RCC 7860 (cell line): Measurements from ENCODE around the gene ARRDC3.
"Not testable (repeated sequence)": the region's sequence is repeated elsewhere in the genome, so short reads cannot be mapped to it uniquely, and the experiment has no call there.

Source experiments
- DNase-seq: peaks from one replicate; pipeline ENCODE4 v3.0.0-alpha.2; 2015; ENCODE audit warnings: low spot score
- FAIRE-seq: peaks from 2 replicates; lab custom pipeline; 2012; peaks lifted over from hg19 to GRCh38; lab: Jason Lieb, UNC

ARRDC3 gene

DNA sequence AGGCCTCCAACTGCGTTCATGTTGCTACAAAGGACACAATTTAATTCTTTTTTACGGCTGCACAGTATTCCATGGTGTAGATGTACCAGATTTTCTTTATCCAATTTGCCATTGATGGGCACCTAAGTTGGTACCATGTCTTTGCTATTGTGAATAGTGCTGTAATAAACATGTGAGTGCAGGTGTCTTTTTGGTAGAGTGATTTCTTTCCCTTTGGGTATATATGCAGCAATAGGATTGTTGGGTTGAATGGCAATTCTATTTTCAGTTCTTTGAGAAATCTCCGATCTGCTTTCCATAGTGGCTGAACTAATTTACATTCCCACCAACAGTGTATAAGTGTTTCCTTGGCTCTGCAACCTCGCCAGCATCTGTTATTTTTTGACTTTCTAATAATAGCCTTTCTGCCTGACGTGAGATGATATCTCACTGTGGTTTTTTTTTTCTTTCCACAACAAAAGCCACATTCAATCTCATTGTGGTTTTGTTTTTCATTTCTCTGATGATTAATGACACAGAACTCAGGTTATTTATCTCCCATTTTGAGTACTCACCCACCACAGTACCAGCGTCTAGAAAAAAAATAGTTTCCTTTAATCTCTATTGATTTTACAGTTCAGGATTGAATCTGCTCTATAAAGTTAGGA, 21.9 kb downstream of the ARRDC3 start:
- FAIRE-seq: peak; percentile 76

DNA sequence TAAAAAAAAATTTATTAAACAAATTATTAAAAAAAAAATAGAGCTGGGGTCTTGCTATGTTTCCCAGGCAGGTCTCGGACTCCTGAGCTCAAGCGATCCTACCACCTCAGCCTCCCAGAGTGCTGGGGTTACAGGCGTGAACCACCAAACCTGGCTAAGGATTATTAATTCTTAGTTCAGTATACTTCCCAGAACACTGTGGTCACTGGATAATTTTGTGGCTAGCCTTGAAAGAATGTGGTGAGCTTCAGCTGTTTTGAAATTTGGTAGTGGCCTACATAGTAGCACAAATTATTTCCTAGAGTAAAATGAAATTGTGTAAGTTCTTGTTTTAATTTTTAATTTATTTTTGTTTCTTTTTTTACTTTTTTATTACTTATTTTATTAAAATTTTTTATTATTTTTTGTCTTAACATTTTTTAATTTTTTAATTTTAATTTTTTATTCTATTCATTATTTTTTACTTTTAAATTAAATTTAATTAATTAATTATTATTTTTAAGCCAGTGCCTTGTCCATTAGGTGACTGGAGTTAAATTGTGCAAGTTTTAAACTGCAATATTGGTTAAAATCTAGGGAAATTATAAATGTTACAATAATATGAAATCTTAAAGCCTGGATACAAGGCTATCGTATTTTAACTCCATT, 23.0 kb downstream of the ARRDC3 start:
- no peak for DNase-seq
- FAIRE-seq: peak; percentile 85

More for the DNA sequence above, 21.9 kb downstream of the ARRDC3 start:
- peak; percentile 14 for DNase-seq

- DNase-seq: no peak
- no peak for FAIRE-seq
Observed at GRCh38 chr5:91357806-91358205, 25.3 kb downstream of the ARRDC3 start.

DNA sequence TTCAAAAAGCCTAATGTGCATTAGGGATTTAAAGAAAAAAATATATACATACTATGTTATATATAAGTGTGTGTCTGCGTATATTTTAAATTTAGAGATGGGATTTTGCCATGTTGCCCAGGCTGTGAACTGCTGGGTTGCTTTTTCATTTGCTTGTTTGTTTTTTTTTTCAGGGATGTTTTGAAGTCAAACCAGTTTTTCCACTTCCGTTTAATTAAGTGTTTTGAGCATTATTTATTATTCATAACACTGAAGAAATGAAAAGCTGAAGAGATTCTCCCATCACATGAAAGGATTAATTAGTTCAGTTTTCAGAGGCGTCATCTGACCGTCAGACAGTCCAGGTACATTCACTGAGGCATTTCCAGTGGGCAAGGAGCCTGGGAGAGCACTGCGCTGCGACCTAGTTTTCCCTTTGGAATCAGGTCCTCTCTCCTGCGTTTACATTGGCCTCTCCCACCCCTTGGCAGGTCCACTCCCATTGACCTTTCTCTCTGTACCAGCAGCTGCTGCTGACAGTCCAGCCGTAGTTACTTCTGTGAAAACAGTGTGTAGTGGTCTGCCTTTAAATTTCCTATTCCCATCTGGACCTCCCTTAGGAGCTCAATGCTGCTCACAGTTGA, 26.0 kb downstream of the ARRDC3 start:
- DNase-seq (no peak), FAIRE-seq (no peak)

DNA sequence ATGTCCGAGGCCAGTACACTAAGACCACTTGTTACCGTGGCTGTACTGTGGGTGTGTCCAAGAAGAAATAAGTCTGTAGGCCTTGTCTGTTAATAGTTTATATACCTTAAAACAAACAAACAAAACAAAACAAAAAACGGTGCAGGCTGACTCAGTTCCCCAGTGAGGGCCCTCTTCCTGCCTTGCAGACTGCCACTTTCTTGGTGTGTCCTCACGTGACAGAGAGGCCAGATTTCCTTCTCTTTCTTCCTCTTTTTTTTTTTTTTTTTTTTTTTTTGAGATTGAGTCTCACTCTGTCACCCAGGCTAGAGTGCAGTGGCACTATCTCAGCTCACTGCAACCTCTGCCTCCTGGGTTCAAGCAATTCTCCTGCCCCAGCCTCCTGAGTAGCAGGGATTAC, 28.2 kb downstream of the ARRDC3 start:
- DNase-seq, FAIRE-seq: not testable (repeated sequence)

DNA sequence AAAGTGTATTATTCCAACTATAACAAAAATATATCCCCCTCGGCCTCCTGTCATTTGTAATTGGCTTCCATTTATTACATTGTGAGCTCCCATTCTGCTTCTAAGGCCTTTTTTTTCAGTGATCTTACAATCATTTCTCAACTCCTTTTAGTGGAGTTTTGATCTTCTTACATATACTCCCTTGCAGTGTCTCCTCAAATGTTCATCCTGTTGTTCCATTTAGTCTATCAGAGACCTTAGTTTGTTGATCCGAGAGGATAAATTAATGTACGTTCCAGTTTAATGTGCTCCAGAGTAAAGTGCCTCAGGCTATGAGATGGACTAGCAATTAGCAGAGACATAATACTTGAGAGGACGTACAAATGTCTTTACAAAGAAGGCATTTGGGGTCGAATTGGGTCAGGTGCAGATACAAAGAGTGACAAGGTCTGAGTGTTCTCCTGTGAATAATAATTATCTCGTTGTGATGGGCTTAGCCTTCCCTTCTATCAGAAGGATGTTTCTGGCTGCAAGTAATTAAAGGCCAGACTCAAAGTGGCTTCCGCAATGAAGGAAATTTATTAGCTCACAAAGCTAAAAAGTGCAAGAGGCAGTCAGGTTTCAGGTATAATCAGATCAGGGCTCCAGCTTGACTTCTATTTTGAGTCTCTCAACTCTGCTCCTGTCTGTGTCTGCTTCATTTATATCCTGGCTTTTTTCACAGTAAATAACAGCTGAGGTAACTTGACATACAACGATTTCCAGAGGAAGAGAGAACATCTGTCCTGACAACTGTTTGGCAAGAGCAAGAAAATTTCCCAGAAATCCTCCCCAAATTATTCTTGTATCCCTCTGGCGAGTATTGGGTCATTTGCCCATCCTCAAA, 30.1 kb downstream of the ARRDC3 start:
- DNase-seq (no peak), FAIRE-seq (no peak)

DNA sequence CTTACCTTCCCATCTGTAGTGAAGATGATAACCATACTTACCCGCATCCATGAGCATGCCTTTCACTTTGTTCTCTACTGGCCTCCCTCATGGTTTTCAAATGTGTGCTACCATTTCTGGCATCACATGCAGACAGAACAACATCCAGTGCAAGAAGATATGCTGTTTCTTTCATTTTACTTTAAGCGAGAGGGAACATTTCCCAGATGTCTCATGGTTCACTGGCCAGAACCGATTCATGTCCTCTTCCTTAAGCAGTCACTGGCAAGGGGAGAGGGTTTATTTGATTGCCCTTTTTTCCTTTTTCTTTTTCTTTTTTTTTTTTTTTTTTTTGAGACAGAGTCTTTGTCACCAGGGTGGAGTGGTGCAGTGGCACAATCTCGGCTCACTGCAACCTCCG, 37.7 kb downstream of the ARRDC3 start:
- FAIRE-seq (no peak), DNase-seq (no peak)

DNA sequence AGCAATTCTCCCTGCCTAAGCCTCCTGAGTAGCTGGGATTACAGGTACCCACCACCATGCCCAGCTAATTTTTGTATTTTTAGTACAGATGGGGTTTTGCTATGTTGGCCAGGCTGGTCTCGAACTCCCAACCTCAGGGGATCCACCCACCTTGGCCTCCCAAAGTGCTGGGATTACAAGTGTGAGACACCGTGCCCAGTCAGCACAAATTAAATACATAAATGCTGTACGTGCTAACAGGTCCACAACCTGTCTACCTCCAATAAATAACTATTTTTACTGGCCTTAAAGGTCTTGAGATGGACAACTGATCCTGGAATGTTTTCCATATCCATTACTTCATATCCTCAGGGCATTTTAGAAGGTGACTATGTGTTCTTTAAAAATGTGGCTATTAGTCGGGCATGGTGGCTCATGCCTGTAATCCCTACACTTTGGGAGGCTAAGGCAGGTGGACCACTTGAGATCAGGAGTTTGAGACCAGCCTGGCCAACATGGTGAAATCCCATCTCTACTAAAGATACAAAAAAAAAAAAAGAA, 38.4 kb downstream of the ARRDC3 start:
- not testable (repeated sequence) for FAIRE-seq, DNase-seq

- FAIRE-seq (no peak), DNase-seq (no peak)
Observed at GRCh38 chr5:91343916-91344315, 39.2 kb downstream of the ARRDC3 start.

- not testable (repeated sequence) for DNase-seq, FAIRE-seq
Observed at GRCh38 chr5:91342931-91343330, 40.2 kb downstream of the ARRDC3 start.

- no peak for FAIRE-seq
- DNase-seq: no peak
Observed at GRCh38 chr5:91341154-91341553, 42.0 kb downstream of the ARRDC3 start.

DNA sequence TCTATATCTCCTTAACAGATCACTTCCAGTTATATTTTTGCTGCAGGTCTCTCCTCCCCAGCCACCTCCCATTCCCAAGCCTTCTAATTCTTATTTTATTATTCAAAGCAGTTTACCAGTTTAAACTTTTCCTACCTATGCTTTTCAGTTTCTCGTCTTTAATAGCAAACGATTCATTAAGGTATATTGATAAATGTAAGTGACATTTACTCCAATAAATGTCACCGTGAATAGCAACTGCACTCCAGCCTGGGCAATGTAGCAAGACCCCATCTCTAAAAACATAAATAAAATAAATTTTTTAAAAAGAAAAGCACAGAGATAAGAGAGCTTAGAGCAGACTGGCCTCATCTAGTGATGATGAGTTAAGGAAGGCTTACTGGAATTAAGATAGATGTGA, 42.6 kb downstream of the ARRDC3 start:
- DNase-seq (no peak), FAIRE-seq (no peak)

DNA sequence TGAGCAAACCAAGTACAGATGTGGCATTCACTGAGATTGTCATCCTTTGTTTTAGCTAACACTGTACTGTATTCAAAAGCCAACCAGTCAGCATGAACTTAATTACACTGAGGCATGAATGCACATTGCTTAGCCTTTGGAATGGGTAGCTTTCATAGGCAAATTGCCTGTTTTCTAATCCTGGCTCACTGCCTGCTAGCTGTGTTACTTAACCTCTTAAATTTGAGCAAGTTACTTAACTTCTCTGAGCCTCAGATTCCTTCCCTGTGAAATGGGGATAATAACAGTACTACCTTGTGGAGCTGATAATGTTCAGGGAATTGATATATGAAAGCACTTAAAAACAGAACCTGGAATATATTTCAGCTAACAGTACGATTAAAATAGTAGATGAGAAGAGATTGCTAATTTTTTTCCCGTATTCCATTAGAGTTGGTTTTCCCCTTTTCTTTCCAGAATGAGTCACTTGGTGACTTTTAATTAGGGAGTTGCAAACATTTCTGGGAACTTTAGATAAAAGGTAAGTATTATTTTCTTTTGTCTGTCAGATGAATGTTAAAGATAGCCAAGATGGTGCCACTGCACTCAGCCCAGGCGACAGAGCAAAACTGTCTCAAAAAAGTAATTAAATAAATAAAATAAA, 43.9 kb downstream of the ARRDC3 start:
- FAIRE-seq (no peak), DNase-seq (no peak)

DNA sequence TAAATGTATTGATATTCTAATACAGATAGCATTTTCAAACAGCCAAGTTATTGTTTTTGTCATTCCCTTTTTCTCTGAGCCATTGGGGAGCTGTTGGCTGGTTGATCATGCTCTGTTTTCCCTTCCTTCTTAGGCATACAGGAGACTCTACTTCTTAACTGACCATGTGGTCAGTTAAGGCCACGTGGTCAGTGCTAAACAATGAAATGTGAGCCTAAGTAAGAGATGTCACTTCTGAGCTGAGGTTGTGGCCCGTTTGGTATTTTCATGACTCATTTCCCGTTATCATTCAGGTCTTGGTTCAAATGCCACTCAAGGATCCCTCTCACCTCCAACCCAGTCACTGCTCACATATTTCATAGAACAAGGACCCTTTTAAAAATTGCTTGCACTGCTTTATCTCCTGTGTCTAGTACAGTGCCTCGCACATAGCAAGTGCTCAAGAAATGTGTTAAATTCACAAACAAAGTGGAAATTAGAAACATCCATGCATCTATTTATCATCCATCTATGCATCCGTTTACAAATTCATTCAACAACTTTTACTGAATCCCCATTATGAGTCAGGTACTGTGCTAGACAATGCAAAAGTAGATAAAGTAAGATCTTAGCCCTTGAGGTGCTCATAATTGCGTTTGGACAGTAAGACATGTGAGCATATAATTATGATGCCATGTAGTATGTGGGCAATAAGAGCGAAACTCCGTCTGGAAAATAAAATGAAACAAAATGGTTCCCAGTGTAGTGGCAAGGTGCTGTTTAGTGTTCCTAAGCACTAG, 50.7 kb downstream of the ARRDC3 start:
- peak; percentile 88 for DNase-seq

GRCh38 chr5:91331705-91332104, 51.4 kb downstream of the ARRDC3 start:
- no peak for DNase-seq
- no peak for FAIRE-seq

More for the DNA sequence above, 50.7 kb downstream of the ARRDC3 start:
- FAIRE-seq: peak; percentile 90

DNA sequence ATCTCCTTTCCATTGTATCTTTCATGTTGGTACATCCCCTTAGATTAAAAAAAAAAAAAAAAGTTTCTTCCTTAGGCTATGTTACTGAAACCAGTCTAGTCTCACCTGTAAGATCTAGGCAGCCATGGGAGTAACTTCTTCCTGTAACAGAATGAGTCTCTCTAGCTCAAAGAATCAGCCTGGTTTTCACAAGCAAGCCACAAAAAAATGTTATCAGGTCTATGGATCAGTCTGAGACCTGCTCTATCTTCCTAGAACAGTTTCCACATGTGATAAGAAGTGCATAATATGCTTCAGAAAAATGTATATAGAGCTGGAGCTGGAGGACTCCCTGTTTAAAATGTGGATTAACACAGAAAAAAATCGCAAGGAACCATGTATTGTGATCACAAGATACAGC, 53.8 kb downstream of the ARRDC3 start:
- FAIRE-seq (no peak), DNase-seq (no peak)

DNA sequence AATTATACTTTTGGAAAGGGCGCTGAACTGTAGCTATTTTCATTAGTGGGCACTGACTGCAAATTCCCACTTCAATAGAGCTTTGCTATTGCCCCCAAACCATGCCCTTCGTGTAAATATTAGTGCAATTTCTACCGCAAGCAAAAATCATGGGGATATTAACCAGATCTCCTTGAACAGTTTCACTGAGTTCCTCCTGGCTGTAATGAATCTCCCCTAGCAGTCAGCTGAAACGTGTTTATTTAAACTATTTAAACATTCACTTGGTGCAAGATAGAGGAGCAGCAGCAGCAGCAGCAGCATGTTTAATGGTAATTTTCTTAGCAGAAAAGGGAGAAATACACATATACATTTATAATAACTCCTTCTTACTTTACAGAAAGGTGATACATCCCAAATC, 54.4 kb downstream of the ARRDC3 start:
- no peak for DNase-seq
- FAIRE-seq: no peak

DNA sequence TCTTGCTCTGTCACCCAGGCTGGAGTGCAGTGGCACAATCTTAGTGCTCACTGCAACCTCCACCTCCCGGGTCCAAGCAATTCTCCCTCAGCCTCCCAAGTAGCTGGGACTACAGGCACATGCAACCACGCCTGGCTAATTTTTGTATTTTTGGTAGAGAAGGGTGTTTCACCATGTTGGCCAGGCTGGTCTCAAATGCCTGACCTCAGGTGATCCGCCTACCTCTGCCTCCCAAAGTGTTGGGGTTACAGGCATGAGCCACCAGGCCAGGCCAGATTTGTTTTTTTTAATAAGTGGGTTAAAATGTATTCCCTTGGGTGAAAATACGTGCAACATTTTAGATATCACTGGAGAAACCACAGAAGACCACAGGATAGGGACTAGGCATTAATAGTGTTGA, 60.1 kb downstream of the ARRDC3 start:
- not testable (repeated sequence) for DNase-seq, FAIRE-seq

DNA sequence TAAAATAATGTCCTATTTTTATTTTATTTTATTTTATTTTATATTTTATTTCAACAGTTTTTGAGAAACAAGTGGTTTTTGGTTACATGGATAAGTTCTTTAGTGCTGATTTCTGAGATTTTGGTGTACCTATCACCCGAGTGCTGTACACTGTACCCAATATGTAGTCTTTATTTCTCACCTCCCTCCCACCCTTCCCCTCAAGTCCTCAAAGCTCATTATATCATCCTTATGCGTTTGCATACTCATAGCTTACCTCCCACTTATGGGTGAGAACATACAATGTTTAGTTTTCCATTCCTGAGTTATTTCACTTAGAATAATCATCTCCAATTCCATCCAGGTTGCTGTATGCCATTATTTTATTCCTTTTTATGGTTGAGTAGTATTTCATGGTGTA, 63.5 kb downstream of the ARRDC3 start:
- FAIRE-seq: no peak

DNA sequence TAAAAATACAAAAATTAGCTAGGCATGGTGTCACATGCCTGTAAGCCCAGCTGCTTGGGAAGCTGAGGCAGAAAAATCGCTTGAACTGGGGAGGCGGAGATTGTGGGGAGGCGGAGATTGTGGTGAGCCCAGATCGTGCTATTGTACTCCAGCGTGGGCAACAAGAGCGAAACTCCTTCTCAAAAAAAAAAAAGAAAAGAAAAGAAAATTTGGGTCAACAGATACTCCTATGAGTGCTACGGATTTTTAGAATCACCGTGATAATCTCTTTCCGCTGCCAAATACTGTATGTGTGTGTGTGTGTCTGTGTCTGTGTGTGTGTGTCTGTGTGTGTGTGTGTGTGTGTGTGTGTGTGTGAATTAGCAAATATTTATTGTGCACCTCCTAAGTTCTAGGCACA, 64.4 kb downstream of the ARRDC3 start:
- DNase-seq (no peak), FAIRE-seq (no peak)

More for the DNA sequence above, 63.5 kb downstream of the ARRDC3 start:
- DNase-seq: no peak
